Thymus (tissue), 11 donors: ENCODE data around the gene PRPF40B. TPM values are rescaled to one million over a fixed set of nuclear protein-coding genes. Genes with fewer than 3 reads are reported as not detected.

ENCODE experiments used
- DNase-seq, 9 donors: peaks; one replicate each; pipeline ENCODE4 v3.0.0-alpha.2; 2013; ENCODE audit warnings: low spot score in 9 of 9, low read depth in 6 of 9, missing footprints in 1 of 9
- H3K27ac ChIP-seq, 2 donors: one replicate each; pipeline ENCODE4 v1.5.1; 2013; ENCODE audit warnings: control low read depth in 1 of 2, low read depth in 1 of 2, low read length in 1 of 2, mild to moderate bottlenecking in 1 of 2, moderate library complexity in 1 of 2
- H3K27me3 ChIP-seq, 2 donors: one replicate each; pipeline ENCODE4 v1.5.1; 2013; ENCODE audit warnings: low read length in 1 of 2; ENCODE audit not compliant: control insufficient read depth in 2 of 2, insufficient read depth in 1 of 2
- H3K36me3 ChIP-seq, 2 donors: one replicate each; pipeline ENCODE4 v1.5.1; 2013; ENCODE audit warnings: low read length in 1 of 2, mild to moderate bottlenecking in 1 of 2, moderate library complexity in 1 of 2; ENCODE audit not compliant: control insufficient read depth in 2 of 2, insufficient read depth in 2 of 2
- H3K4me1 ChIP-seq, 2 donors: one replicate each; pipeline ENCODE4 v1.5.1; 2013; ENCODE audit warnings: low read length in 2 of 2; ENCODE audit not compliant: control insufficient read depth in 2 of 2, insufficient read depth in 2 of 2
- H3K4me3 ChIP-seq, 2 donors: one replicate each; pipeline ENCODE4 v1.5.1; 2013; ENCODE audit warnings: low read length in 2 of 2, control low read depth in 1 of 2, mild to moderate bottlenecking in 1 of 2
- H3K9me3 ChIP-seq, 2 donors: one replicate each; pipeline ENCODE4 v1.5.1; 2013; ENCODE audit warnings: low read length in 1 of 2, mild to moderate bottlenecking in 1 of 2; ENCODE audit not compliant: control insufficient read depth in 2 of 2, insufficient read depth in 1 of 2
- WGBS: extraction: QIAGEN DNeasy Blood & Tissue Kit; methylation state at CpG from one replicate; pipeline ENCODE4 v1.1.7; 2013; 5-methylcytosine and 5-hydroxymethylcytosine counted together
- polyA plus RNA-seq: library from polyadenylated mRNA; stranded (reverse); fragments of 200-250 nt; gene quantifications from one replicate; pipeline ENCODE4 v1.2.3, GENCODE V29; 2013
- total RNA-seq: library from RNA; stranded (reverse); fragments of 120-200 nt; gene quantifications from one replicate; pipeline ENCODE4 v1.2.4, GENCODE V29; 2013
- donor health status: healthy.

PRPF40B gene
- total and polyA plus RNA-seq, 2 donors: 4.9 to 16.6 TPM

GRCh38 chr12:49669796-49670195 is 46.4 kb downstream of the PRPF40B start:
- DNase-seq: peak in 2 of 9 donors; percentile 35 to 61

GRCh38 chr12:49671031-49671765 is 47.8 kb downstream of the PRPF40B start:
- Histone ChIP-seq H3K9me3 (no peaks in the 10 kb centered on the region), H3K4me3 (no peak overlapping the region), H3K36me3 (peaks cover 0 to 2% of the 10 kb centered on the region in 2 donors), H3K27me3 (no peaks in the 10 kb centered on the region), H3K27ac (peak overlapping the region; percentile 85 to 87), H3K4me1 (peaks cover 30 to 84% of the 10 kb centered on the region in 2 donors)
- 34% methylated on average over 5 of the region's 5 CpGs for WGBS
- DNase-seq: peak in 7 of 9 donors; percentile 41 to 87 (median 63)

More at GRCh38 chr12:49669796-49670195, 46.4 kb downstream of the PRPF40B start:
- 22% methylated on average over 4 of the region's 4 CpGs for WGBS
- Histone ChIP-seq H3K9me3 (no peaks in the 10 kb centered on the region), H3K27me3 (no peaks in the 10 kb centered on the region), H3K4me1 (peaks cover 28 to 91% of the 10 kb centered on the region in 2 donors), H3K27ac (peak overlapping the region in 1 of 2 donors; percentile 87), H3K36me3 (peaks cover 0 to 6% of the 10 kb centered on the region in 2 donors), H3K4me3 (no peak overlapping the region)

GRCh38 chr12:49672301-49673217 is 49.2 kb downstream of the PRPF40B start:
- H3K9me3 ChIP-seq: no peaks in the 10 kb centered on the region
- H3K27me3 ChIP-seq: no peaks in the 10 kb centered on the region
- no peak overlapping the region for H3K4me3 ChIP-seq
- H3K36me3 ChIP-seq: peaks cover 0 to 2% of the 10 kb centered on the region in 2 donors
- peak overlapping the region in 1 of 2 donors; percentile 87 for H3K27ac ChIP-seq
- peaks cover 27 to 72% of the 10 kb centered on the region in 2 donors for H3K4me1 ChIP-seq
- WGBS: 89% methylated on average over 5 of the region's 5 CpGs
- DNase-seq: peak in 1 of 9 donors; percentile 15

GRCh38 chr12:49673446-49674317 is 50.3 kb downstream of the PRPF40B start:
- WGBS: 91% methylated on average over 13 of the region's 13 CpGs
- no peak for DNase-seq
- Histone ChIP-seq H3K36me3 (no peaks in the 10 kb centered on the region), H3K27me3 (no peaks in the 10 kb centered on the region), H3K4me3 (no peak overlapping the region), H3K9me3 (no peaks in the 10 kb centered on the region), H3K4me1 (peaks cover 27 to 64% of the 10 kb centered on the region in 2 donors), H3K27ac (peak overlapping the region; percentile 71 to 77)

GRCh38 chr12:49674318-49674981 is 51.1 kb downstream of the PRPF40B start:
- no peaks in the 10 kb centered on the region for H3K36me3 ChIP-seq
- no peaks in the 10 kb centered on the region for H3K9me3 ChIP-seq
- H3K4me1 ChIP-seq: peaks cover 27 to 60% of the 10 kb centered on the region in 2 donors
- 85% methylated on average over 4 of the region's 4 CpGs for WGBS
- H3K27me3 ChIP-seq: no peaks in the 10 kb centered on the region
- H3K27ac ChIP-seq: peak overlapping the region; percentile 71 to 72
- H3K4me3 ChIP-seq: no peak overlapping the region
- peak in 1 of 9 donors; percentile 42 for DNase-seq

- DNase-seq: no peak
- 92% methylated on average over 7 of the region's 7 CpGs for WGBS
- no peaks in the 10 kb centered on the region for H3K36me3 ChIP-seq
- H3K4me3 ChIP-seq: no peak overlapping the region
- no peaks in the 10 kb centered on the region for H3K27me3 ChIP-seq
- no peaks in the 10 kb centered on the region for H3K9me3 ChIP-seq
- no peak overlapping the region for H3K27ac ChIP-seq
- peaks cover 27 to 53% of the 10 kb centered on the region in 2 donors for H3K4me1 ChIP-seq
Observed at GRCh38 chr12:49675137-49675536, 51.8 kb downstream of the PRPF40B start.

GRCh38 chr12:49678711-49679110 is 55.4 kb downstream of the PRPF40B start:
- Histone ChIP-seq H3K4me3 (no peak overlapping the region), H3K9me3 (no peaks in the 10 kb centered on the region), H3K4me1 (peaks cover 3 to 23% of the 10 kb centered on the region in 2 donors), H3K36me3 (no peaks in the 10 kb centered on the region), H3K27ac (no peak overlapping the region), H3K27me3 (no peaks in the 10 kb centered on the region)
- DNase-seq: no peak
- WGBS: 97% methylated on average over 3 of the region's 3 CpGs

- WGBS: 95% methylated on average over 1 of the region's 1 CpG
- no peaks in the 10 kb centered on the region for H3K9me3 ChIP-seq
- no peaks in the 10 kb centered on the region for H3K36me3 ChIP-seq
- no peak overlapping the region for H3K27ac ChIP-seq
- DNase-seq: no peak
- H3K27me3 ChIP-seq: no peaks in the 10 kb centered on the region
- H3K4me1 ChIP-seq: peaks cover 0 to 9% of the 10 kb centered on the region in 2 donors
- H3K4me3 ChIP-seq: no peak overlapping the region
Observed at GRCh38 chr12:49680075-49680474, 56.7 kb downstream of the PRPF40B start.
